B cell (primary cell): ENCODE measurements around the gene DAD1. TPM values are rescaled to one million over a fixed set of nuclear protein-coding genes. Genes with fewer than 3 reads are reported as not detected.

Source experiments
- ATAC-seq: fragments of 200-7000 bp; cut with Tn5 transposase; one replicate; pipeline ENCODE4 v1.10.0; 2021; ENCODE audit warnings: low read depth, mild to moderate bottlenecking, moderate number of reproducible peaks, moderate library complexity
- CTCF ChIA-PET: fragments of 350-600 bp; sonication (Branson Sonifier 250); formaldehyde crosslinking; loops from one replicate; lab custom pipeline; 2021; ENCODE audit warnings: antibody characterized with exemption, inconsistent platforms; lab: Charles Lee
- POLR2A ChIA-PET: fragments of 350-600 bp; sonication (Branson Sonifier 250); formaldehyde crosslinking; loops from one replicate; lab custom pipeline; 2021; ENCODE audit warnings: antibody characterized with exemption; lab: Charles Lee
- DNase-seq: peaks from one replicate; pipeline ENCODE4 v3.0.0; 2013
- H2AFZ ChIP-seq: 2 replicates; pipeline ENCODE4 v1.6.1; 2012; ENCODE audit warnings: mild to moderate bottlenecking, low read depth, low read length; ENCODE audit not compliant: insufficient read depth, poor library complexity, severe bottlenecking
- H3K27ac ChIP-seq, 2 donors: 1 replicate in 1 of 2; 2 replicates in 1 of 2; pipeline ENCODE4 v1.5.1; 2012 to 2013; ENCODE audit warnings: low read length in 2 of 2, mild to moderate bottlenecking in 2 of 2, moderate library complexity in 1 of 2
- H3K27me3 ChIP-seq, 4 experiments: fragments of 200-600 bp in 1 of 4; sonication (generic) in 1 of 4; replicated peaks in 1 of 4; 1 replicate in 2 of 4; 2 replicates in 2 of 4; pipeline versions ENCODE4 v1.6.1 to v1.7.0; 2013 to 2016; ENCODE audit warnings: low read length in 3 of 4, mild to moderate bottlenecking in 2 of 4, mixed read lengths in 1 of 4, moderate library complexity in 1 of 4; ENCODE audit not compliant: insufficient read depth in 4 of 4, control insufficient read depth in 3 of 4; ENCODE audit errors: control extremely low read depth in 1 of 4
- H3K36me3 ChIP-seq, 2 experiments: replicated peaks in 1 of 2; 1 replicate in 1 of 2; 2 replicates in 1 of 2; pipeline versions ENCODE4 v1.6.1 to v1.7.1; 2013; ENCODE audit warnings: low read length in 1 of 2; ENCODE audit not compliant: insufficient read depth in 2 of 2, control insufficient read depth in 1 of 2; ENCODE audit errors: control extremely low read depth in 1 of 2, extremely low read depth in 1 of 2
- H3K4me1 ChIP-seq, 2 donors: fragments of 200-600 bp in 1 of 2; sonication (generic) in 1 of 2; 1 replicate in 1 of 2; 2 replicates in 1 of 2; pipeline versions ENCODE4 v1.5.1 to v1.6.1; 2013 to 2017; ENCODE audit warnings: low read length in 2 of 2; ENCODE audit not compliant: control insufficient read depth in 2 of 2, insufficient read depth in 2 of 2
- H3K4me2 ChIP-seq: replicated peaks from 2 replicates; pipeline ENCODE3; 2012; ENCODE audit warnings: mild to moderate bottlenecking, low read depth, low read length; ENCODE audit not compliant: poor library complexity, severe bottlenecking
- H3K4me3 ChIP-seq, 5 experiments: fragments of 200-600 bp in 1 of 5; sonication (generic) in 1 of 5; 1 replicate in 3 of 5; 2 replicates in 2 of 5; pipeline versions ENCODE4 v1.5.1 to v1.7.0; 2011 to 2016; ENCODE audit warnings: low read length in 4 of 5, mild to moderate bottlenecking in 4 of 5, low read depth in 2 of 5, control low read depth in 1 of 5, moderate library complexity in 1 of 5; ENCODE audit not compliant: insufficient read depth in 1 of 5; ENCODE audit errors: control extremely low read depth in 1 of 5, extremely low read depth in 1 of 5
- H3K79me2 ChIP-seq: fragments of 200-600 bp; sonication (generic); one replicate; pipeline ENCODE4 v1.6.0; 2016; ENCODE audit warnings: low read length; ENCODE audit not compliant: control insufficient read depth, insufficient read depth
- H3K9ac ChIP-seq: fragments of 200-600 bp; sonication (generic); 2 replicates; pipeline ENCODE4 v1.6.1; 2017; ENCODE audit warnings: mild to moderate bottlenecking, low read length, moderate library complexity
- H3K9me3 ChIP-seq, 3 donors: one replicate each; pipeline versions ENCODE4 v1.6.1 to v1.7.1; 2013; ENCODE audit warnings: low read length in 2 of 3; ENCODE audit not compliant: control insufficient read depth in 2 of 3, insufficient read depth in 1 of 3; ENCODE audit errors: control extremely low read depth in 1 of 3
- H4K20me1 ChIP-seq: 2 replicates; pipeline ENCODE4 v1.6.0; 2012; ENCODE audit warnings: mild to moderate bottlenecking, low read length; ENCODE audit not compliant: insufficient read depth, control insufficient read depth, poor library complexity, severe bottlenecking
- H3K27ac Mint-ChIP-seq: one replicate; pipeline ENCODE4 v1.8.0; 2021; ENCODE audit warnings: mixed read lengths
- H3K27me3 Mint-ChIP-seq: one replicate; pipeline ENCODE4 v1.8.0; 2021; ENCODE audit warnings: mixed read lengths
- H3K4me1 Mint-ChIP-seq: one replicate; pipeline ENCODE4 v1.8.0; 2021; ENCODE audit warnings: mixed read lengths
- H3K4me3 Mint-ChIP-seq: one replicate; pipeline ENCODE4 v1.8.0; 2021; ENCODE audit warnings: mixed read lengths
- H3K9me3 Mint-ChIP-seq: one replicate; pipeline ENCODE4 v1.8.0; 2022; ENCODE audit warnings: mixed read lengths; ENCODE audit not compliant: insufficient read depth
- EZH2 ChIP-seq: IDR thresholded peaks from 2 replicates; pipeline ENCODE4 v1.6.1; 2012; ENCODE audit warnings: borderline replicate concordance, low read depth, mild to moderate bottlenecking, moderate library complexity, low read length; ENCODE audit not compliant: insufficient read depth, poor library complexity, severe bottlenecking
- WGBS: methylation state at CpG from one replicate; pipeline ENCODE4 v1.1.5; 2013; ENCODE audit warnings: missing lambda C conversion rate; ENCODE audit not compliant: insufficient coverage; 5-methylcytosine and 5-hydroxymethylcytosine counted together
- intact Hi-C: fragments of 100-400 bp; cut with micrococcal nuclease; formaldehyde crosslinking; loops from one replicate; pipeline ENCODE4 v1.10.0; 2022
- polyA plus RNA-seq: library from polyadenylated mRNA; depleted of rRNA; stranded (reverse); fragments of >200 nt; gene quantifications from 2 replicates; pipeline ENCODE4 v1.2.3, GENCODE V29; 2012
- total RNA-seq, 2 donors: library from RNA; stranded (reverse); fragments of 120-200 nt in 1 of 2; gene quantifications; 1 replicate in 1 of 2; 2 replicates in 1 of 2; pipeline versions ENCODE4 v1.2.3 to v1.2.4, GENCODE V29; 2013 to 2022
- TF ChIP-seq, protein P1 (sequence below): fragments of 200-600 bp; IDR thresholded peaks from one replicate; pipeline ENCODE4 v1.8.0; 2022; ENCODE audit warnings: antibody characterized with exemption, mild to moderate bottlenecking

The DAD1 gene
- total and polyA plus RNA-seq, 2 donors (not counting 1 experiment from before 2014, with no cell fraction given), result 77.4 to 114 TPM

DNA sequence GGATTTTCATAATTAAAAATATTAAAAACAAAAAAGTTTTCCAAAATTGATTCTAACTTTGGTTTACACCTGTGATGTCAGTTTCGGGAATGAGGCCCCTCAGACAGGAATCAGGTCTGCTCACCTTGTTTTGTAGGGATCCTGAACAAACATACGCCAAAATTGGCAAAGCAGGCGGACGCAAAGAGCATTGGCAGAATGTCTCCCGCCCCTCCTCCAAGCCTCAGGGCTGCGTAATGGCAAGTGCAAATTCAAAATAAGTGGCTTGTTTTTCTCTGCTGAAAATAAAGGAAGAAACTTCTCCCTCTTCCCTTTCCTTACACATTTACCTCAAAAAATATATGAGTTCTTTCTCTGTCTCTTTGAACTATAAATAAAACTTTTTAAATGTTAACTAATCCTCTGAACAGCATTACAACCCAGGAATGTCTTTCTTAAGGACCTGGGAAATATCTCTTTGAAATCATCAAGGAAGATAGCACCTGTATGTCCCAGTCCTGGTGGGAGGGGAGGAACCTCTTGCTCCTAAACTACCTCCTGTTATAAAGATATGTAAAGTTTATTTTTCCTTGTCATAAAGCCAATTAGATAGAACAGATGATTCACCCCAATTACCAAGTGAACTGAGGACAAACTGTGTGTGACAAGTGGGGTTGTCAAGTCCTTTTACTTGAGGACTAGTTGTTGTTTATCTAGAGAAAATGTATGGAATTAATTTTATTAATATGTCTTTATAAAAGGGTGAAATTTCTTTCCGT lies 38.7 kb upstream of the DAD1 start:
- Histone ChIP-seq H3K9ac (no peak overlapping the region), H3K27ac (no peak overlapping the region), H4K20me1 (no peaks in the 10 kb centered on the region), H2AFZ (no peak overlapping the region), H3K27me3 (peaks cover 0 to 10% (median 1%) of the 10 kb centered on the region in 4 experiments), H3K4me1 (no peaks in the 10 kb centered on the region), H3K36me3 (no peaks in the 10 kb centered on the region), H3K4me3 (no peak overlapping the region), H3K4me2 (no peak overlapping the region), H3K9me3 (peaks cover 0 to 17% (median 0%) of the 10 kb centered on the region in 3 donors), H3K79me2 (no peaks in the 10 kb centered on the region)
- DNase-seq (no peak), ATAC-seq (no peak)
- 83% methylated on average over 2 of the region's 7 CpGs for WGBS
- H3K27ac Mint-ChIP-seq, result no peak overlapping the region
- H3K9me3 Mint-ChIP-seq, result peaks cover 7% of the 10 kb centered on the region
- TF ChIP-seq EZH2, result no peak
- TF ChIP-seq, protein P1, sequence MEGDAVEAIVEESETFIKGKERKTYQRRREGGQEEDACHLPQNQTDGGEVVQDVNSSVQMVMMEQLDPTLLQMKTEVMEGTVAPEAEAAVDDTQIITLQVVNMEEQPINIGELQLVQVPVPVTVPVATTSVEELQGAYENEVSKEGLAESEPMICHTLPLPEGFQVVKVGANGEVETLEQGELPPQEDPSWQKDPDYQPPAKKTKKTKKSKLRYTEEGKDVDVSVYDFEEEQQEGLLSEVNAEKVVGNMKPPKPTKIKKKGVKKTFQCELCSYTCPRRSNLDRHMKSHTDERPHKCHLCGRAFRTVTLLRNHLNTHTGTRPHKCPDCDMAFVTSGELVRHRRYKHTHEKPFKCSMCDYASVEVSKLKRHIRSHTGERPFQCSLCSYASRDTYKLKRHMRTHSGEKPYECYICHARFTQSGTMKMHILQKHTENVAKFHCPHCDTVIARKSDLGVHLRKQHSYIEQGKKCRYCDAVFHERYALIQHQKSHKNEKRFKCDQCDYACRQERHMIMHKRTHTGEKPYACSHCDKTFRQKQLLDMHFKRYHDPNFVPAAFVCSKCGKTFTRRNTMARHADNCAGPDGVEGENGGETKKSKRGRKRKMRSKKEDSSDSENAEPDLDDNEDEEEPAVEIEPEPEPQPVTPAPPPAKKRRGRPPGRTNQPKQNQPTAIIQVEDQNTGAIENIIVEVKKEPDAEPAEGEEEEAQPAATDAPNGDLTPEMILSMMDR, result no peak
- H3K27me3 Mint-ChIP-seq, result peaks cover 30% of the 10 kb centered on the region
- POLR2A ChIA-PET, result no interaction called here
- no peak overlapping the region for H3K4me3 Mint-ChIP-seq
- H3K4me1 Mint-ChIP-seq, result peaks cover 2% of the 10 kb centered on the region
- CTCF ChIA-PET, result interaction anchor here (1.0 kb wide), 1 partner anchor 493 kb away, joined by 3 read pairs; no protein-coding TSS in a partner anchor
- intact Hi-C loops, result no loop called here

DNA sequence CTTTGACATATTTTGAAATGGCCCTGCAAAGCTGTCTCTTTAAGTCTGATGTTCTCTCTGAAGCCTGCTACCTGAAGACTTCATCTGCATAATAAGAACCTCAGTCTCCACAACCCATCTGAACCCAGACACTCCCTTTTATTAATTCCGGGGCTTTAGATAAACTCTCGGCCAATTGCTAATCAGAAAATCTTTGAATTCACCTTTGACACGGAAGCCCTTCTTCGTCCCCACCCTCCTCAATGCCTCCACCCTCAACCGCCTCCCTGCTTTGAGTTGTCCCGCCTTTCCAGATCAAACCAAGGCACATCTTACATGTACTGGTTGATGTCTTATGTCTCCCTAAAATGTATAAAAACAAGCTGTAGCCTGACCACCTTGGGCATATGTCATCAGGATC lies 37.6 kb upstream of the DAD1 start:
- H3K4me1 ChIP-seq, result no peaks in the 10 kb centered on the region

More for the DNA sequence above, 37.6 kb upstream of the DAD1 start:
- DNase-seq (no peak), ATAC-seq (no peak)
- no peak overlapping the region for H3K4me3 Mint-ChIP-seq
- TF ChIP-seq, protein P1, result no peak
- no peak for TF ChIP-seq EZH2
- Histone ChIP-seq H3K9me3 (peaks cover 0 to 13% (median 0%) of the 10 kb centered on the region in 3 donors), H2AFZ (no peak overlapping the region), H3K79me2 (no peaks in the 10 kb centered on the region), H3K27me3 (peaks cover 0 to 10% (median 1%) of the 10 kb centered on the region in 4 experiments), H3K4me3 (no peak overlapping the region), H3K27ac (no peak overlapping the region), H3K4me2 (no peak overlapping the region), H3K9ac (no peak overlapping the region), H4K20me1 (no peaks in the 10 kb centered on the region), H3K36me3 (no peaks in the 10 kb centered on the region)
- ChIA-PET CTCF (no interaction called here), POLR2A (interaction anchor here (0.7 kb wide), 1 partner anchor 140 kb away, joined by 10 read pairs; no protein-coding TSS in a partner anchor)
- H3K9me3 Mint-ChIP-seq, result peaks cover 7% of the 10 kb centered on the region
- peaks cover 30% of the 10 kb centered on the region for H3K27me3 Mint-ChIP-seq
- intact Hi-C loops, result no loop called here
- 95% methylated on average over 5 of the region's 6 CpGs for WGBS
- no peak overlapping the region for H3K27ac Mint-ChIP-seq
- H3K4me1 Mint-ChIP-seq, result peaks cover 2% of the 10 kb centered on the region
